ENCODE measurements around the gene PDE7B. TPM values are rescaled to one million over a fixed set of nuclear protein-coding genes. Genes with fewer than 3 reads are reported as not detected.

Gene PDE7B
- polyA plus RNA-seq, 1 donor (not counting 4 experiments of a cell fraction or from before 2014, with no cell fraction given), result 0.01 TPM

GRCh38 chr6:135990439-135990838 lies 138.9 kb downstream of the PDE7B start:
- Histone ChIP-seq H4K20me1 (ENCODE audit: control insufficient read depth, extremely low read depth, insufficient read depth, low read length) (no peaks in the 10 kb centered on the region), H3K4me2 (ENCODE audit: control insufficient read depth, extremely low read depth, insufficient read depth, low read depth, low read length) (no peak overlapping the region), H3K36me3 (ENCODE audit: control insufficient read depth in 2 of 2, extremely low read depth in 1 of 2, insufficient read depth in 2 of 2, low read length in 2 of 2) (no peaks in the 10 kb centered on the region), H3K27ac (ENCODE audit: control insufficient read depth, insufficient read depth, low read length) (no peak overlapping the region), H2AFZ (ENCODE audit: control insufficient read depth, low read length) (no peak overlapping the region), H3K9me3 (ENCODE audit: control insufficient read depth, low read depth, low read length) (no peaks in the 10 kb centered on the region), H3K9me1 (ENCODE audit: control insufficient read depth, extremely low read depth, insufficient read depth, low read length) (no peaks in the 10 kb centered on the region), H3K4me1 (ENCODE audit: control insufficient read depth, extremely low read depth, insufficient read depth, low read length) (peaks cover 1% of the 10 kb centered on the region), H3K9ac (ENCODE audit: control insufficient read depth, extremely low read depth, insufficient read depth, low read length) (no peak overlapping the region), H3K4me3 (ENCODE audit: control insufficient read depth in 2 of 3, extremely low read depth in 1 of 3, insufficient read depth in 2 of 3, low read depth in 1 of 3, low read length in 3 of 3) (no peak overlapping the region), H3K79me2 (ENCODE audit: control insufficient read depth, insufficient read depth, low read length) (no peaks in the 10 kb centered on the region), H3K27me3 (ENCODE audit: control insufficient read depth, extremely low read depth, insufficient read depth, low read length) (no peaks in the 10 kb centered on the region)
- dilution Hi-C loops (cut with MboI; ENCODE audit: extremely low pct_ligation_motif_present, low sequenced_read_pairs), result no loop called here
- no peak for TF ChIP-seq EZH2 (IDR thresholded peaks at IDR 0.05; ENCODE audit: low read length)
- TF ChIP-seq, protein P1, sequence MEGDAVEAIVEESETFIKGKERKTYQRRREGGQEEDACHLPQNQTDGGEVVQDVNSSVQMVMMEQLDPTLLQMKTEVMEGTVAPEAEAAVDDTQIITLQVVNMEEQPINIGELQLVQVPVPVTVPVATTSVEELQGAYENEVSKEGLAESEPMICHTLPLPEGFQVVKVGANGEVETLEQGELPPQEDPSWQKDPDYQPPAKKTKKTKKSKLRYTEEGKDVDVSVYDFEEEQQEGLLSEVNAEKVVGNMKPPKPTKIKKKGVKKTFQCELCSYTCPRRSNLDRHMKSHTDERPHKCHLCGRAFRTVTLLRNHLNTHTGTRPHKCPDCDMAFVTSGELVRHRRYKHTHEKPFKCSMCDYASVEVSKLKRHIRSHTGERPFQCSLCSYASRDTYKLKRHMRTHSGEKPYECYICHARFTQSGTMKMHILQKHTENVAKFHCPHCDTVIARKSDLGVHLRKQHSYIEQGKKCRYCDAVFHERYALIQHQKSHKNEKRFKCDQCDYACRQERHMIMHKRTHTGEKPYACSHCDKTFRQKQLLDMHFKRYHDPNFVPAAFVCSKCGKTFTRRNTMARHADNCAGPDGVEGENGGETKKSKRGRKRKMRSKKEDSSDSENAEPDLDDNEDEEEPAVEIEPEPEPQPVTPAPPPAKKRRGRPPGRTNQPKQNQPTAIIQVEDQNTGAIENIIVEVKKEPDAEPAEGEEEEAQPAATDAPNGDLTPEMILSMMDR (optimal IDR thresholded peaks at IDR 0.05 in 1 of 3, IDR thresholded peaks at IDR 0.05 in 1 of 3, conservative IDR thresholded peaks at IDR 0.05 in 1 of 3; ENCODE audit: extremely low read depth in 1 of 3, insufficient read depth in 2 of 3, low read length in 3 of 3), result no peak
- no peak for DNase-seq (ENCODE audit: low read depth, low spot score)
- FAIRE-seq, result no peak

GRCh38 chr6:135990855-135991464 lies 139.5 kb downstream of the PDE7B start:
- Histone ChIP-seq H3K79me2 (ENCODE audit: control insufficient read depth, insufficient read depth, low read length) (no peaks in the 10 kb centered on the region), H3K9ac (ENCODE audit: control insufficient read depth, extremely low read depth, insufficient read depth, low read length) (no peak overlapping the region), H4K20me1 (ENCODE audit: control insufficient read depth, extremely low read depth, insufficient read depth, low read length) (no peaks in the 10 kb centered on the region), H3K4me3 (ENCODE audit: control insufficient read depth in 2 of 3, extremely low read depth in 1 of 3, insufficient read depth in 2 of 3, low read depth in 1 of 3, low read length in 3 of 3) (no peak overlapping the region), H3K4me1 (ENCODE audit: control insufficient read depth, extremely low read depth, insufficient read depth, low read length) (peaks cover 3% of the 10 kb centered on the region), H3K27me3 (ENCODE audit: control insufficient read depth, extremely low read depth, insufficient read depth, low read length) (no peaks in the 10 kb centered on the region), H2AFZ (ENCODE audit: control insufficient read depth, low read length) (no peak overlapping the region), H3K9me1 (ENCODE audit: control insufficient read depth, extremely low read depth, insufficient read depth, low read length) (no peaks in the 10 kb centered on the region), H3K9me3 (ENCODE audit: control insufficient read depth, low read depth, low read length) (no peaks in the 10 kb centered on the region), H3K36me3 (ENCODE audit: control insufficient read depth in 2 of 2, extremely low read depth in 1 of 2, insufficient read depth in 2 of 2, low read length in 2 of 2) (no peaks in the 10 kb centered on the region), H3K4me2 (ENCODE audit: control insufficient read depth, extremely low read depth, insufficient read depth, low read depth, low read length) (no peak overlapping the region), H3K27ac (ENCODE audit: control insufficient read depth, insufficient read depth, low read length) (no peak overlapping the region)
- FAIRE-seq, result no peak
- DNase-seq (ENCODE audit: low read depth, low spot score), result no peak
- dilution Hi-C loops (cut with MboI; ENCODE audit: extremely low pct_ligation_motif_present, low sequenced_read_pairs), result no loop called here
- TF ChIP-seq EZH2 (IDR thresholded peaks at IDR 0.05; ENCODE audit: low read length), result no peak
- TF ChIP-seq, protein P1 (optimal IDR thresholded peaks at IDR 0.05 in 1 of 3, IDR thresholded peaks at IDR 0.05 in 1 of 3, conservative IDR thresholded peaks at IDR 0.05 in 1 of 3; ENCODE audit: extremely low read depth in 1 of 3, insufficient read depth in 2 of 3, low read length in 3 of 3), result no peak
